GM19467 (cell line): ENCODE data around the gene GAS2L1.

Source experiments
- ATAC-seq: cut with Tn5 transposase; IDR thresholded peaks from one replicate; pipeline ENCODE4 v1.9.1; 2021; ENCODE audit warnings: mild to moderate bottlenecking, moderate library complexity; ENCODE audit not compliant: unreplicated experiment

Gene GAS2L1

GRCh38 chr22:29308791-29309262 is 2.4 kb downstream of the GAS2L1 start:
- ATAC-seq = no peak

GRCh38 chr22:29309332-29310064 is 3.0 kb downstream of the GAS2L1 start:
- no peak for ATAC-seq

GRCh38 chr22:29310065-29310862 is 3.8 kb downstream of the GAS2L1 start:
- ATAC-seq = no peak

- ATAC-seq = no peak
Observed at GRCh38 chr22:29310863-29311339, 4.5 kb downstream of the GAS2L1 start.

- ATAC-seq = no peak
Observed at GRCh38 chr22:29311464-29312217, 5.2 kb downstream of the GAS2L1 start.

GRCh38 chr22:29312218-29313125 is 6.0 kb downstream of the GAS2L1 start:
- ATAC-seq = no peak

- no peak for ATAC-seq
Observed at GRCh38 chr22:29313126-29313575, 6.7 kb downstream of the GAS2L1 start.

- ATAC-seq = no peak
Observed at GRCh38 chr22:29313576-29314466, 7.4 kb downstream of the GAS2L1 start.

GRCh38 chr22:29314537-29315285 is 8.3 kb downstream of the GAS2L1 start:
- ATAC-seq = no peak

GRCh38 chr22:29315286-29316140 is 9.1 kb downstream of the GAS2L1 start, which contains the start of gene RASL10A:
TSS of gene RASL10A (minus strand) at chr22:29315697. CDS start at chr22:29315246, 451 bp downstream.
- ATAC-seq = no peak

GRCh38 chr22:29316141-29316828 is 9.8 kb downstream of the GAS2L1 start:
- ATAC-seq = no peak

- ATAC-seq = no peak
Observed at GRCh38 chr22:29317827-29318454, 11.5 kb downstream of the GAS2L1 start.

GRCh38 chr22:29319072-29319471 is 12.6 kb downstream of the GAS2L1 start:
- no peak for ATAC-seq

GRCh38 chr22:29320546-29320945 is 14.1 kb downstream of the GAS2L1 start:
- ATAC-seq = no peak

- no peak for ATAC-seq
Observed at GRCh38 chr22:29323641-29324040, 17.2 kb downstream of the GAS2L1 start.

- no peak for ATAC-seq
Observed at GRCh38 chr22:29325356-29325755, 18.9 kb downstream of the GAS2L1 start.
